GM19324 (cell line): ENCODE data around the gene TAS2R43.
"Not testable (repeated sequence)": the region's sequence is repeated elsewhere in the genome, so short reads cannot be mapped to it uniquely, and the experiment has no call there.

Experiments
- ATAC-seq: cut with Tn5 transposase; IDR thresholded peaks from one replicate; pipeline ENCODE4 v1.9.1; 2021; ENCODE audit warnings: mild to moderate bottlenecking, moderate library complexity; ENCODE audit not compliant: unreplicated experiment, low FRiP score

TAS2R43 gene

GRCh38 chr12:11092128-11092527 lies at the start of gene TAS2R43:
Gene TAS2R43 (minus strand): TSS chr12:11092313. CDS start chr12:11092229, 84 bp downstream.
- no peak for ATAC-seq

- ATAC-seq: no peak
These were observed 44.0 kb upstream of the TAS2R43 start for GRCh38 chr12:11136075-11136474.

GRCh38 chr12:11134305-11134704 lies 42.2 kb upstream of the TAS2R43 start, which contains the start of gene TAS2R30:
Gene TAS2R30 (minus strand): TSS chr12:11134644. CDS start chr12:11134244, 400 bp downstream.
- no peak for ATAC-seq

GRCh38 chr12:11133816-11134215 lies 41.7 kb upstream of the TAS2R43 start:
- ATAC-seq: no peak

- ATAC-seq: no peak
These were observed 41.0 kb upstream of the TAS2R43 start for GRCh38 chr12:11133162-11133561.

GRCh38 chr12:11130999-11131398 lies 38.9 kb upstream of the TAS2R43 start:
- no peak for ATAC-seq

GRCh38 chr12:11130382-11130781 lies 38.3 kb upstream of the TAS2R43 start:
- no peak for ATAC-seq

DNA sequence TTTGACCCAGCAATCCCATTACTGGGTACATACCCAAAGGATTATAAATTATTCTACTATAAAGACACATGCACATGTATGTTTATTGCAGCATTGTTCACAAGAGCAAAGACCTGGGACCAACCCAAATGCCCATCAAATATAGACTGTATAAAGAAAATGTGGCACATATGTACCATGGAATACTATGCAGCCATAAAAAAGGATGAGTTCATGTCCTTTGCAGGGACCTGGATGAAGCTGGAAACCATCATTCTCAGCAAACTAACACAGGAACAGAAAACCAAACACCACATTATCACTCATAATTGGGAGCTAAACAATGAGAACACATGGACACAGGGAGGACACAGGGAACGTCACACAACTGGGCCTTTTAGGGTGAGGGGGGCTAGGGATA lies 22.0 kb upstream of the TAS2R43 start:
- ATAC-seq: not testable (repeated sequence)

DNA sequence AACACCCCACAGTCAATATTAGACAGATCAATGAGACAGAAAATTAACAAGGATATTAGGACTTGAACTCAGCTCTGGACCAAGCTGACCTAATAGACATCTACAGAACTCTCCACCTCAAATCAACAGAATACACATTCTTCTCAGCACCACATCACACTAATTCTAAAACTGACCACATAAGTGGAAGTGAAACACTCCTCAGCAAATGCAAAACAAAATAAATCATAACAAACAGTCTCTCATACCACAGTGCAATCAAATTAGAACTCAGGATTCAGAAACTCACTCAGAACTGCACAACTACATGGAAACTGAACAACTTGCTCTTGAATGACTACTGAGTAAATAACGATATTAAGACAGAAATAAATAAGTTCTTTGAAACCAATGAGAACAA lies 19.1 kb upstream of the TAS2R43 start:
- not testable (repeated sequence) for ATAC-seq

DNA sequence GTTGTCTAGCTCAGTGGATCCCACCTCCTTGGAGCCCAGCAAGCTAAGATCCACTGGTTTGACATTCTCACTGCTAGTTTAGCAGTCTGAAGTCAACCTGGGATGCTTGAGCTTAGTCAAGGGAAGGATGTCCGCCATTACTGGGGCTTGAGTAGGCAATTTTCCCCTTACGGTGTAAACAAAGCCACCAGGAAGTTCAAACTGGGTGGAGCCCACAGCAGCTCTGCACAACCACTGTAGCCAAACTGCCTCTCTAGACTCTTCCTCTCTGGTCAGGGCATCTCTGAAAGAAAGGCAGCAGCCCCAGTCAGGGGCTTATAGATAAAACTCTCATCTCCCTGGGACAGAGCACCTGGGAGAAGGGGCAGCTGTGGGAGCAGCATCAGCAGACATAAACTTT lies 16.7 kb upstream of the TAS2R43 start:
- ATAC-seq: no peak

DNA sequence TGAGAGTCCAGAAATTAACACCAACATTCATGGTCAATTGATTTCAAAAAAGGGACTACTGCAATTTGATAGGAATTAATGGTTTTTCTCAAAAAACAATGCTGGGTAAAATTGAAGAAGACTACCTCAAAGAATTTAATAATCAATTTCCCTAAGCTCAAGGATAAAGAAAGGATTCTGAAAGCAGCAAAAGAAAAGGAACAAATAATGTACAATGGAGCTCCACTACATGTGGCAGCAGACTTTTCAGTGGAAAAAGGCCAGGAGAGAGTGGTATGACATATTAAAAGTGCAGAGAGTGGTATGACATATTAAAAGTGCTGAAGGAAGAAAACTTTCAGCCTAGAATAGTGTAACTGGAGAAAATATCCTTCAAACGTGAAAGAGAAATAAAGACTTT lies 15.6 kb upstream of the TAS2R43 start:
- no peak for ATAC-seq

DNA sequence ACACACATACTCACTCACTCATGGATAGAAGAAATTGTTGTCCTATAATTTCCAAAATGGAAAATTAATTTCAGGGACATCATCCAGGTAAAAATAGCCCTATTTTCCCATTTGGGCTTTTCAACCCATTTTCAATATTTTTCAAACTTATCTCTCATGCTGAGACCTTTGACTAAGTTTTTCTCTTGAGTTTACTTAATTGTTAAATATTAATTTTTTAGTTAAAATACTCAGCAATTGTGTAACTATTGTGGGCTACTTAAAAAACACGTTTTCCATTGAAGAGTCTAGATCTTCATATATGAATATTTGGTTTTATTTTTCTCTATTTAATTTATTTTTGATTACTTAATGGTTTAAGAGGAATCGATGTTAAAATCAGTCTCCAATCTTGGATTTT lies 14.2 kb upstream of the TAS2R43 start:
- ATAC-seq: no peak

DNA sequence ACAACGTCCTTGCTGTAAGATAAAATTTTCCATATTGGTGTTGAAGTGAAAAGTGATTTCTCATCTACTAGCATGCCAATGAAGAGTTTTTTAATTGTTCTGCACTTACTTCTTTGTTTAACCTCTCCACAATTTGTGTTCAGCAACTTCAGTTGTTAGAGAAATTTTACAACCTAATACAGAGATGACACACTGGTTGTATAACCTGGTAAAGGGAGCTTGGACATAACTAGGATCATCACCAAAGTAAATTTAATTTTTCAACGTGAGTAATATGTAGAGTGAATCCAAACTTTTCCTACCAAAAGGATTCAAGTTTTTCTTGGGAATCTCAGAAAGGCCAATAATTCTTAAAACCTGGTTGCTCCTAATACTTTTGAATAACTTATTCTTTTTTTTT lies 13.4 kb upstream of the TAS2R43 start:
- no peak for ATAC-seq

GRCh38 chr12:11094910-11095309 lies 2.8 kb upstream of the TAS2R43 start:
- ATAC-seq: not testable (repeated sequence)

DNA sequence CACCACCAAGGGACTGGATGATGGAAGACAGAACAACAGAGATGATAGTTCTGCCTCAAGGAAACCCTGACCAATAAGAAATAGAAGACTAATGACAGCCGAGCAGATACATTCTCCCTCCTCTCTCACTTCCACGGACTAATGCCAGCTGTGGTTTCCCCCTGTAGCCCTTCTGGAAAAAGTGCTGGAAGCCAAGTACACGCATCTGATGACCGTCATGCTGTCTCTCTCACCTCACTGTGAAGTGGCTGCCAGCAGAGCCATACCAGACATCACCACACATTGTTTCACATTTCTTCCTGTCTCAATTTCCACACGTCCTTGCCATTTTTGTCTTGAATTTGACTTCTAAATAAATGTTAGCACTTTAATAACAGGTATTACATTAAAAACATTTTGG lies 2.9 kb downstream of the TAS2R43 start:
- ATAC-seq: no peak

DNA sequence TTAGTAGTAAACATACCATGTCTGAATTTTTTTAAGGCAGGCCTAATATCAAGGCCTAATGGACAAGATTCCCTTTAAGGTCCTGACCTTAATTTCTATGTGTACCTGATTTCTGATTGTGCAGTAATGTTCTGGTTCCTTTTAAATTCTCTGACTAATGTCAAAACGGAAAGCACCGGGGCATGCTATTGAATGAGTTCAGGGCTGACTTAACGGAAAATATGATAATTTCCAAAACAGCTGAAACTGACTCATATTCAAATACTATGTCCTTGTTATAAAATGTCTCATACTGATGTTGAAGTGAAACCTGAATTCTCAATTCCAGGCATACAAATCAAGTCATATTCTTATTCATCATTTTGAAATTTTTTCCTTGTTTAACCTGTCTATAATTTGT lies 6.7 kb downstream of the TAS2R43 start:
- no peak for ATAC-seq

GRCh38 chr12:11081987-11082386 lies 10.1 kb downstream of the TAS2R43 start:
- no peak for ATAC-seq

DNA sequence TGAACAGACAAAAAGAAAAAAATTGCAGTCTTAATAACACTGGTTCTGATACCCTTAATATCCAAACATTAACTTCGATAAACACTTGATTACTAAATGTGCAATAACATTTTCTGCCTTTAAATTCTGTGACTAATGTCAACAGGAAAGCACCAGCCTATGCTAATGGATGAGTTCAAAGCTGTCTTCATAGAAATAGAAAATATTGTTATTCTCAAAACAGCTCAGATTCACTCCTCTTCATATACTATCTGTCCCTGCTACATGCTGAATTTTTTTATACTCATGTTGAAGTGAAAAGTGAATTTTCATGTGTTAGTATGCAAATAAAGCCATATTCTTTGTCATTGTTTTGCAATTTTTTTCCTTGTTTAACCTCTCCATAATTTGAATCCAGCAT lies 13.9 kb downstream of the TAS2R43 start:
- ATAC-seq: no peak

GRCh38 chr12:11075642-11076041 lies 16.5 kb downstream of the TAS2R43 start:
- no peak for ATAC-seq

- no peak for ATAC-seq
These were observed 20.7 kb downstream of the TAS2R43 start for GRCh38 chr12:11071414-11071813.

GRCh38 chr12:11070999-11071398 lies 21.1 kb downstream of the TAS2R43 start:
- ATAC-seq: no peak

DNA sequence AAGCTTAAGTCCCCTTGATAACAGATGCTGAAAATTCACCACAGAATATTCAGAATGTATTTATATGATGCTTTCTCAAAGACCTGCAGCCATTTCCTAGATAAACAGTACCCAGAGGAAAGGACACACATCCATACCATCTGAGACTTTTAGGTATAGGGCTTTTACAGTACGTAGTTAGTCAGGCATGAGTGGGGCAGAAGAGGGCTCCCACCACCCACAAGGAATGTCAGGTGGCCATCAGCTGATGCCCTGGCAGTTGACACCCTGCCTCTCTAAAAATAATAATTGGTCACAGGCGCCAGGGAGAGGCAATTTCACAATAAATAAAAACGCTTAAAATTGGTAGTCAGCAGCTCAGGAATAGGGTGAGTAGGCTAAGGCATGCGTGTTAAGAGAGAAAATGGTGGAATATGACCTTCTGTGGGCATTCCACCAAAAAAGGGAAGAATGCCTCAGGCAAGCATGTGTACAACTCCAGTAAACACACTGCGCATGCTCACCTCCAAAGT lies 22.2 kb downstream of the TAS2R43 start:
- ATAC-seq: no peak

DNA sequence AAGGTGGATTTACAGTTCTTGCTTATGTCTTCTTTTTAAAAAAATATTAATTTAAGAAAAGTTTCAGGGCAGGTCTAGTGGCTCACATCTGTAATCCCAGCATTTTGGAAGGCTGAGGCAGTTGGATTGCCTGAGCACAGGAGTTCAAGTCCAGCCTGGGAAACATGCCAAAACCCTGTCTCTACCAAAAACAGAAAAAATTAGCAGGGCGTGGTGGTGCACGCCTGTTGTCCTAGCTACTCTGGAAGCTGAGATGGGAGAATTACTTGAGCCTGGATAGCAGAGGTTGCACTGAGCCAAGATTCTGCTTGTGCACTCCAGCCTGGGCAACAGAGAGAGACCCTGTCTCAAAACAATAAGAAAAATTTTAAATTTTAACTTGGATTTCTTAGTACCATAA lies 24.6 kb downstream of the TAS2R43 start:
- no peak for ATAC-seq
